Ovary (tissue), 9 donors: ENCODE results near the gene MOCS1. TPM values are rescaled to one million over a fixed set of nuclear protein-coding genes. Genes with fewer than 3 reads are reported as not detected.
A peak's percentile ranks its signal among the peaks of the same experiment; 100 is the strongest.

ENCODE experiments used
- DNase-seq, 5 donors: peaks; one replicate each; pipeline ENCODE4 v3.0.0-alpha.2; 2019 to 2020
- H3K27ac ChIP-seq, 2 donors: fragments of 200-600 bp; one replicate each; pipeline versions ENCODE4 v1.5.1 to v1.8.0; 2019 to 2022
- H3K27me3 ChIP-seq: fragments of 200-600 bp; one replicate; pipeline ENCODE4 v1.8.0; 2022
- H3K36me3 ChIP-seq: fragments of 200-600 bp; sonication (generic); one replicate; pipeline ENCODE4 v1.5.1; 2019
- H3K4me1 ChIP-seq: one replicate; pipeline ENCODE4 v1.8.1; 2013; ENCODE audit warnings: mild to moderate bottlenecking, moderate library complexity; ENCODE audit not compliant: insufficient read depth
- H3K4me3 ChIP-seq: fragments of 200-600 bp; sonication (generic); one replicate; pipeline ENCODE4 v1.5.1; 2017
- H3K9me3 ChIP-seq, 2 donors: fragments of 200-600 bp in 1 of 2; sonication (generic) in 1 of 2; one replicate each; pipeline versions ENCODE4 v1.5.1 to v1.8.1; 2013 to 2019; ENCODE audit warnings: mild to moderate bottlenecking in 1 of 2, moderate library complexity in 1 of 2
- CTCF ChIP-seq, 3 donors: fragments of 450-650 bp in 2 of 3; fragments of 200-600 bp in 1 of 3; IDR thresholded peaks; one replicate each; pipeline versions ENCODE4 v1.5.1 to v1.8.0; 2016 to 2022; ENCODE audit warnings: antibody characterized with exemption in 3 of 3, mild to moderate bottlenecking in 1 of 3
- EP300 ChIP-seq: sonication (generic); formaldehyde crosslinking; IDR thresholded peaks from one replicate; pipeline ENCODE4 v1.6.1; 2017; ENCODE audit warnings: antibody characterized with exemption
- POLR2A ChIP-seq: fragments of 450-650 bp; IDR thresholded peaks from one replicate; pipeline ENCODE4 v1.6.1; 2017; ENCODE audit warnings: antibody characterized with exemption, mild to moderate bottlenecking, moderate library complexity
- WGBS, 3 donors: extraction: QIAGEN DNeasy Blood & Tissue Kit in 1 of 3; methylation state at CpG; one replicate each; pipeline versions ENCODE4 v1.1.5 to v1.1.7; 2013 to 2017; 5-methylcytosine and 5-hydroxymethylcytosine counted together
- intact Hi-C, 4 donors: fragments of 100-400 bp; cut with DNase I; formaldehyde crosslinking; loops; one replicate each; pipeline versions ENCODE4 v1.11.0 to v1.15.1; 2022 to 2023
- polyA plus RNA-seq, 2 donors: library from polyadenylated mRNA; stranded (reverse); fragments of 200-250 nt in 1 of 2; fragments of 350-450 nt in 1 of 2; fragmentation: Illumina TruSeq in 1 of 2; extraction: RNeasy Lipid Tissue Mini Kit (QIAGEN cat#74804) in 1 of 2; gene quantifications; one replicate each; pipeline ENCODE4 v1.2.3, GENCODE V29; 2013 to 2014
- total RNA-seq, 7 donors: library from RNA; depleted of rRNA in 2 of 7; stranded (reverse); fragments of >200 nt in 2 of 7; fragmentation: NEBNext Ultra II Directional in 3 of 7; extraction: Animal tissue kit (Norgen Biotek cat#: 25700) in 3 of 7; gene quantifications; one replicate each; pipeline versions ENCODE4 v1.1.0 to v1.2.4, GENCODE V29; 2016 to 2023
- donor health status: DM: no; HTN: no; CAD: no; lungs with moderate emphysema.
- donor health status: DM: no; HTN: no; CAD: no.
- donor health status: Bipolar disorder and iron deficiency.
- donor health status: DM: yes; HTN: yes; CAD: no.
- donor health status: DM: no; HTN: no; CAD: no.
- donor health status: DM: yes; HTN: yes; CAD: no.

MOCS1 gene
- total and polyA plus RNA-seq, 9 donors: 10.9 to 21.8 (median 16.7) TPM

GRCh38 chr6:39891353-39891752, 42.9 kb downstream of the MOCS1 start:
- Histone ChIP-seq H3K27me3 (no peaks in the 10 kb centered on the region), H3K36me3 (no peaks in the 10 kb centered on the region), H3K4me3 (no peak overlapping the region), H3K9me3 (no peaks in the 10 kb centered on the region), H3K4me1 (peaks cover 8% of the 10 kb centered on the region), H3K27ac (no peak overlapping the region)
- no peak for DNase-seq
- TF ChIP-seq CTCF (IDR thresholded peaks at IDR 0.05): no peak
- intact Hi-C loops: loop anchor here in 2 of 4 donors (5.0 to 10.0 kb wide), 2 partner anchors 517 to 529 kb away; no protein-coding TSS in a partner anchor
- WGBS, 3 donors: 94 to 100% (median 94%) methylated on average over 6 of the region's 6 CpGs

- H3K4me1 ChIP-seq: peaks cover 8% of the 10 kb centered on the region
- H3K27me3 ChIP-seq: no peaks in the 10 kb centered on the region
- H3K9me3 ChIP-seq: no peaks in the 10 kb centered on the region
- WGBS, 3 donors: 95 to 97% (median 95%) methylated on average over 2 of the region's 2 CpGs
- TF ChIP-seq CTCF (IDR thresholded peaks at IDR 0.05) (no peak), EP300 (no peak)
- intact Hi-C loops: loop anchor here in 1 of 4 donors (10.0 kb wide), 2 partner anchors 74 to 524 kb away; no protein-coding TSS in a partner anchor
- no peak overlapping the region for H3K27ac ChIP-seq
- H3K4me3 ChIP-seq: no peak overlapping the region
- H3K36me3 ChIP-seq: no peaks in the 10 kb centered on the region
- no peak for DNase-seq
Observed at GRCh38 chr6:39889229-39889628, 45.0 kb downstream of the MOCS1 start.

- DNase-seq: peak; percentile 72 to 85 (median 77)
- Histone ChIP-seq H3K36me3 (no peaks in the 10 kb centered on the region), H3K4me1 (peaks cover 11% of the 10 kb centered on the region), H3K9me3 (no peaks in the 10 kb centered on the region), H3K27ac (peak overlapping the region in 1 of 2 donors; percentile 57), H3K27me3 (no peaks in the 10 kb centered on the region), H3K4me3 (no peak overlapping the region)
- TF ChIP-seq CTCF (IDR thresholded peaks at IDR 0.05) (no peak), POLR2A (no peak), EP300 (no peak)
- WGBS, 3 donors: 10 to 29% (median 26%) methylated on average over 10 to 14 of the region's 14 CpGs
- intact Hi-C loops: loop anchor here in 1 of 4 donors (10.0 kb wide), 2 partner anchors 73 to 523 kb away; no protein-coding TSS in a partner anchor
Observed at GRCh38 chr6:39887692-39888450, 46.4 kb downstream of the MOCS1 start.

GRCh38 chr6:39886871-39887270, 47.4 kb downstream of the MOCS1 start:
- TF ChIP-seq EP300 (no peak), CTCF (IDR thresholded peaks at IDR 0.05) (no peak), POLR2A (no peak)
- H3K27me3 ChIP-seq: no peaks in the 10 kb centered on the region
- H3K9me3 ChIP-seq: no peaks in the 10 kb centered on the region
- intact Hi-C loops: loop anchor here in 1 of 4 donors (10.0 kb wide), 2 partner anchors 72 to 522 kb away; no protein-coding TSS in a partner anchor
- DNase-seq: no peak
- H3K27ac ChIP-seq: no peak overlapping the region
- no peaks in the 10 kb centered on the region for H3K36me3 ChIP-seq
- H3K4me1 ChIP-seq: peaks cover 20% of the 10 kb centered on the region
- 42 to 71% (median 44%) methylated on average over 2 of the region's 2 CpGs for WGBS, 3 donors
- H3K4me3 ChIP-seq: no peak overlapping the region
